ENCODE data around the gene KCTD13. TPM values are rescaled to one million over a fixed set of nuclear protein-coding genes. Genes with fewer than 3 reads are reported as not detected.

KCTD13 gene
- total and polyA plus RNA-seq, 2 of the 8 experiments (the other 6 are each of a cell fraction or from before 2014, with no cell fraction given): 9.2 to 10.8 TPM

DNA sequence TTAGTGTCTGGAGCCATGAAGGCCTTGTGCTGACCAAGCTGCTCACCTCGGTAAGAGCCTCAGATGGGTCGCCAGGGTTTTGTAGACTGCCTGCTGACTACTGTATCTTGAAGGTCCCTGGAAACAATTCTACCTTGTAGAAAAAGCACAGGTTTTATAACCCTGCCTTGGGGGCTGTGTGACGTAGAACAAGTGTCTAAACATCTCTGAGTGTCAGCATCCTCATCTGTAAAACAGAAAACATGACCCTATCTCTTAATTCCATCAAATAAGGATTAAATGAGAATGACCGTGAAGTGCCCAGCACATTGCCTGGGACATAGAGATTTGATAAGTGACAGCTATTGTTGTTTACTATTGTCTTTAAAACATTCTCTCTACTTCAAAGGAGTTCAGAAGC is 42.2 kb upstream of the KCTD13 start:
- Histone ChIP-seq H2BK12ac (ENCODE audit: low read depth, low read length) (no peak overlapping the region), H3K27ac (ENCODE audit: low read depth, low read length) (no peak overlapping the region), H2BK15ac (ENCODE audit: low read length) (no peak overlapping the region), H3K4me1 (replicated peaks in 1 of 4; ENCODE audit: control insufficient read depth in 3 of 4, insufficient read depth in 4 of 4, low read length in 3 of 4) (no peaks in the 10 kb centered on the region), H3K4ac (replicated peaks; ENCODE audit: insufficient read length, low read depth, low read length) (no peak overlapping the region), H3K9me3 (ENCODE audit: insufficient read depth in 2 of 2, low read depth in 1 of 2, low read length in 1 of 2) (peaks cover 11% of the 10 kb centered on the region in 2 experiments), H4K5ac (ENCODE audit: insufficient read length, low read depth, low read length) (no peak overlapping the region), H3K23ac (ENCODE audit: insufficient read length) (no peak overlapping the region), H4K8ac (ENCODE audit: extremely low read depth, insufficient read depth, low read length) (no peak overlapping the region), H2AK5ac (ENCODE audit: low read depth, low read length) (no peak overlapping the region), H4K20me1 (replicated peaks in 1 of 2; ENCODE audit: control insufficient read depth in 1 of 2, insufficient read depth in 2 of 2, low read length in 2 of 2) (no peaks in the 10 kb centered on the region), H2AFZ (ENCODE audit: low read length) (no peak overlapping the region), H2BK20ac (ENCODE audit: low read length) (no peak overlapping the region), H2BK120ac (replicated peaks; ENCODE audit: low read depth, low read length) (no peak overlapping the region), H3K18ac (ENCODE audit: extremely low read depth, low read length) (no peak overlapping the region), H2BK5ac (ENCODE audit: low read depth, low read length) (no peak overlapping the region), H3K4me2 (ENCODE audit: insufficient read depth in 1 of 2, low read depth in 2 of 2, low read length in 2 of 2) (no peak overlapping the region), H3K9ac (replicated peaks in 1 of 4; ENCODE audit: extremely low read depth in 1 of 4, low read depth in 3 of 4, low read length in 3 of 4) (no peak overlapping the region), H3K4me3 (ENCODE audit: extremely low read depth in 1 of 4, insufficient read depth in 2 of 4, low read depth in 3 of 4, low read length in 4 of 4) (no peak overlapping the region), H3K36me3 (ENCODE audit: control insufficient read depth in 2 of 4, insufficient read depth in 4 of 4, low read length in 3 of 4) (peaks cover 0 to 20% (median 9%) of the 10 kb centered on the region in 4 experiments; a peak in 5 of 8 replicates), H3K79me2 (ENCODE audit: control insufficient read depth in 1 of 2, insufficient read depth in 2 of 2, low read length in 2 of 2) (no peaks in the 10 kb centered on the region), H4K91ac (replicated peaks; ENCODE audit: insufficient read length, low read length) (no peak overlapping the region), H3K27me3 (replicated peaks in 1 of 4; ENCODE audit: control insufficient read depth in 3 of 4, extremely low read depth in 1 of 4, insufficient read depth in 3 of 4, low read length in 3 of 4) (peaks cover 2 to 10% (median 9%) of the 10 kb centered on the region in 4 experiments), H3K23me2 (ENCODE audit: low read depth, low read length) (no peaks in the 10 kb centered on the region), H3K14ac (ENCODE audit: insufficient read length) (no peak overlapping the region), H3K56ac (replicated peaks; ENCODE audit: insufficient read length, low read depth, low read length) (no peak overlapping the region), H3K79me1 (ENCODE audit: low read depth, low read length) (no peaks in the 10 kb centered on the region)
- no peak for FAIRE-seq
- CTCF ChIA-PET (ENCODE audit: partially characterized antibody): no interaction called here
- 86% methylated on average over 4 of the region's 4 CpGs; no CpG with 5 or more reads in 1 of the 2 experiments for WGBS, 2 experiments (ENCODE audit: extremely low coverage in 1 of 2, insufficient coverage in 1 of 2, insufficient read length in 1 of 2, insufficient replicate concordance in 2 of 2, low coverage in 1 of 2, low lambda C conversion rate in 2 of 2, missing lambda C conversion rate in 1 of 2)
- DNase-seq (ENCODE audit: low read depth in 1 of 2, low spot score in 2 of 2): no peak
- TF ChIP-seq YY1 (IDR thresholded peaks at IDR 0.05; ENCODE audit: low read depth, low read length) (no peak), PHF8 (conservative IDR thresholded peaks at IDR 0.05; ENCODE audit: low read depth, low read length) (no peak), CHD2 (IDR thresholded peaks at IDR 0.05; ENCODE audit: low read length) (no peak), SP1 (IDR thresholded peaks at IDR 0.05; ENCODE audit: low read depth, low read length) (no peak), CTBP2 (IDR thresholded peaks at IDR 0.05; ENCODE audit: borderline replicate concordance, insufficient read depth, insufficient read length, low read length) (no peak)
- POLR2A ChIA-PET (ENCODE audit: partially characterized antibody): no interaction called here

Data from H1 (cell line).